C4-2B (cell line): Measurements from ENCODE around the gene TMEM50A.

ENCODE experiments used
- CTCF ChIP-seq: fragments of 450-650 bp; conservative IDR thresholded peaks from 2 replicates; pipeline ENCODE4 v1.5.1; 2017; ENCODE audit warnings: mild to moderate bottlenecking
- ZFX ChIP-seq: fragments of 450-650 bp; IDR thresholded peaks from 2 replicates; pipeline ENCODE4 v1.6.1; 2017

- TF ChIP-seq CTCF = no peak
- TF ChIP-seq ZFX = no peak
These were observed 23.8 kb downstream of the TMEM50A start for GRCh38 chr1:25361901-25362300.
